Measurements from ENCODE around the gene CDH4. TPM values are rescaled to one million over a fixed set of nuclear protein-coding genes. Genes with fewer than 3 reads are reported as not detected.

CDH4 gene
- total RNA-seq, 6 donors from 2014 or later, result 0.20 to 1.0 (median 0.40) TPM; not detected in 1

DNA sequence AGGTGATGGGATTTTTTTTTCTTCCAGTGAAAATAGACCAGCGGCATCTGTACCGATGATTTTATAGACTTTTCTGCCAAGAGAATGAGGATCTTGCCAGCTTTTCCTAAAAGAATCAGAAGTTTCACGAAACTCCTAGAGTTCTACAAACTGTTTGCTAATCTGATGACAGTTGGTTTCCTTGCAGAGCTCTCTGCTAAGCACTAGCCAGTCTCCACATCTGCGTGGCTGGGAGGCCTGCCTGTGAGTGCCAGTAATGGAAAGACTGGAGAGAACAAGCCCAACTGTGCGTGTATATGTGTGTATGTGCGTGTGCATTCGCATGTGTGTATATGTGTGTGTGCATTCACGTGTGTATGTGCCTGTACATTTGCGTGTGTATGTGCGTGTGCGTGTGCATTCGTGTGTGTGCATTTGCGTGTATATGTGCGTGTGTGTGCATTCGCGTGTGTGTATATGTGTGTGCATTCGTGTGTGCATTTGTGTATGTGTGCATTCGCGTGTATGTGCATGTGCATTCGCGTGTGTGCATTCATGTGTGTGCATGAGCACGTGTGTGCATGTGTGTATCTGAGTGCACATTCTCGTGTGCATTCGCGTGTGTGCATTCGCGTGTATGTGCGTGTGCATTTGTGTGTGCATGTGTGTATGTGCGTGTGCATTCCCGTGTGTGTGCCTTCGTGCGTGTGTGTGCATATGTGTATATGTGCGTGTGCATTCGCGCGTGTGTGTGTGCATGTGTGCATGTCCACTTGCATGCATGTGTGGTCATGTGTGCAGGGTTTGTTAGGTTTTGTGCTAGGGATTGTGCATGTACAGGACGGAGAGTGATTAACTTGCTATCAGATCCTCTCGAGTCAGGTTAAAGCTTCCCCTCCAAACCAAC lies 434.2 kb downstream of the CDH4 start:
- no peak overlapping the region for H3K27ac ChIP-seq
- H3K9me3 ChIP-seq, result no peaks in the 10 kb centered on the region
- WGBS, 2 donors, result 89 to 91% methylated on average over 37 to 38 of the region's 38 CpGs
- no peak overlapping the region for H3K4me3 ChIP-seq
- DNase-seq, result no peak
- ATAC-seq (ENCODE audit: low FRiP score in 2 of 2), result no peak
- no peaks in the 10 kb centered on the region for H3K4me1 ChIP-seq
- no peaks in the 10 kb centered on the region for H3K36me3 ChIP-seq
- H3K27me3 ChIP-seq, result no peaks in the 10 kb centered on the region
- TF ChIP-seq POLR2A (IDR thresholded peaks at IDR 0.05), result no peak
- TF ChIP-seq POLR2AphosphoS5 (IDR thresholded peaks at IDR 0.05), result no peak
- TF ChIP-seq EP300 (IDR thresholded peaks at IDR 0.05), result no peak
- no peak for TF ChIP-seq CTCF (IDR thresholded peaks at IDR 0.05)

DNA sequence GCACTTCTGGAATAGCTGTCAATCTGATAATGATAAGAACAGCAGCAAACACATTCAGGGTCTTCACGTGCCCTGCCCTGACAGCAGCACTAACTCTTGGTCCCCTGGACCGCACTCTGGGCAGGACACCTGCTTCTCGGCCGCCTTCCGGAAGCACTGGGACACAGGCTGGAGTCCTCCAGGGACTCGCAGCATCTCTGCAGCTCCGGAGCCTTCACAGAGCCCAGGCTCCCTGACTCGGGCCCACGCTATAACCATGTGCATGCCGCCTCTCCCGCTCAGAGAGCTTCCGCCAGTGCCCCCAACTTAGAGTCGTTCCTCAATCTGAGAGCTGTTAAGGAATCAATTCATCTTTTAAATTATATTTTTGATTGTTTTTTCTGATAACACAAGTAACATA lies 436.4 kb downstream of the CDH4 start:
- TF ChIP-seq POLR2A (IDR thresholded peaks at IDR 0.05), result no peak
- no peak for TF ChIP-seq POLR2AphosphoS5 (IDR thresholded peaks at IDR 0.05)
- no peak for TF ChIP-seq CTCF (IDR thresholded peaks at IDR 0.05)
- no peak for TF ChIP-seq EP300 (IDR thresholded peaks at IDR 0.05)
- Histone ChIP-seq H3K27ac (no peak overlapping the region), H3K36me3 (no peaks in the 10 kb centered on the region), H3K4me1 (no peaks in the 10 kb centered on the region), H3K4me3 (no peak overlapping the region), H3K27me3 (no peaks in the 10 kb centered on the region), H3K9me3 (no peaks in the 10 kb centered on the region)
- DNase-seq, result no peak
- 84 to 86% methylated on average over 13 of the region's 13 CpGs for WGBS, 2 donors
- no peak for ATAC-seq (ENCODE audit: low FRiP score in 2 of 2)

DNA sequence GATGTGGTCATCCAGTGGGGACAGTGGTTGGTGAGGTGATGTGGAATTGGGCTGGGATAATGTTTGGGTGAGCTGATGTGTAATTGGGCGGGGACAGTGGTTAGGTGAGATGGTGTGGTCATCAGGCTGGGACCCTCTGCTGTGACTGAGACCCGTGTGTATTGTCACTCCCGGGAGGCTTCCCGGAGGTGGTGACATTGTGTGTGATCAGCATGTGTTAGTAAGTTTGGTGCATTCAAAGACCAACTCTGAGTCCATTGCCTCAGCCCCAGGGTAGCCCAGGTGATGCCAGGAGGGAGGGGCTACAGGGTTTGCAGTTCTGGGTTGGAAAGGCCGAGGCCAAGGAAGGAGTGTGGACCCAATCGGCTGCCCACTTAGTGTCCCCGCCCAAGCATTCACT lies 438.1 kb downstream of the CDH4 start:
- no peak for DNase-seq
- no peaks in the 10 kb centered on the region for H3K36me3 ChIP-seq
- no peak overlapping the region for H3K27ac ChIP-seq
- WGBS, 2 donors, result 86 to 88% methylated on average over 7 of the region's 7 CpGs
- TF ChIP-seq EP300 (IDR thresholded peaks at IDR 0.05) (no peak), POLR2A (IDR thresholded peaks at IDR 0.05) (no peak), POLR2AphosphoS5 (IDR thresholded peaks at IDR 0.05) (no peak), CTCF (IDR thresholded peaks at IDR 0.05) (no peak)
- H3K27me3 ChIP-seq, result no peaks in the 10 kb centered on the region
- H3K4me3 ChIP-seq, result no peak overlapping the region
- no peak for ATAC-seq (ENCODE audit: low FRiP score in 2 of 2)
- H3K9me3 ChIP-seq, result no peaks in the 10 kb centered on the region
- no peaks in the 10 kb centered on the region for H3K4me1 ChIP-seq

DNA sequence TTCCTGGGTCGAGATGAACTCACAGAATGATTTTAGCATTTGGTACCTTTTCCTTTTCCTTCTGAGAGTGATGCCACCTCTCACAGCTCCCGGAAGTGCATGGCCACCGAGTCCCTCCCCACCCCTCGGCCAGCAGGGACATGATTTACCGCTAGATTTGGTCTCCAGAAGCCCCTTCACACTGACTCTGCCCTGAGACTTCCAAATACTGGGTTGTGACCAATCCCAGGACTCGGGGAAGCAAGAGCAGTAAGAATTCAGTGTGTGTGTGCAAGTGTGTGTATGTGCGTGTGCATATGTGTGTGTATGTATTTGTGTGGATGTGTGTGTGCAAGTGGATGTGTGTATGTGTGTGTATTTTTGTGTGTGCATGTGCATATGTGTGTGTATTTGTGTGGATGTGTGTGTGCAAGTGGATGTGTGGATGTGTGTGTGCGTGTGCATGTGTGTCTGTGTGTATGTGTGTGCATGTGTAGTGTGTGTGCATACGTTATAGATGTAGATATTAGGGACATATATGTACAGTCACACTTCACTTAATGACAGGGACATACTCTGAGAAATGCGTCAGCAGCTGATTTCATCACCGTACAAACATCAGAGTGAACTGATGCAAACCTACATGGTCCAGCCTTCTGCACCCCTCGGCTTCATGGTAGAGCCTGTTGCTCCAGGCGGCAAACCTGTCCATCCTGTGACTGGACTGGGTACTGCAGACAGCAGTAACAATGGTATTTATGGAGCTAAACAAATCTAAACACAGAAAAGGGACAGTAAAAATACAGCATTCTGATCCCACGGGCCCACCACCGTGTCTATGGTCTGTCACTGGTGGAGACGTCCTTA lies 439.2 kb downstream of the CDH4 start:
- Histone ChIP-seq H3K4me3 (no peak overlapping the region), H3K27ac (no peak overlapping the region), H3K4me1 (no peaks in the 10 kb centered on the region), H3K27me3 (no peaks in the 10 kb centered on the region), H3K36me3 (no peaks in the 10 kb centered on the region), H3K9me3 (no peaks in the 10 kb centered on the region)
- TF ChIP-seq POLR2AphosphoS5 (IDR thresholded peaks at IDR 0.05) (no peak), EP300 (IDR thresholded peaks at IDR 0.05) (no peak), POLR2A (IDR thresholded peaks at IDR 0.05) (no peak), CTCF (IDR thresholded peaks at IDR 0.05) (no peak)
- ATAC-seq (ENCODE audit: low FRiP score in 2 of 2) (no peak), DNase-seq (no peak)
- WGBS, 2 donors, result 79 to 82% methylated on average over 16 of the region's 16 CpGs

Data from upper lobe of left lung (tissue), 6 donors.